GM19099 (cell line): ENCODE measurements around the gene PSEN1.

Experiments used
- POLR2A ChIP-seq: IDR thresholded peaks from 3 replicates; pipeline ENCODE4 v1.6.1; 2011; ENCODE audit warnings: low read depth; ENCODE audit not compliant: insufficient read length; ENCODE audit errors: extremely low read depth

Gene PSEN1

DNA sequence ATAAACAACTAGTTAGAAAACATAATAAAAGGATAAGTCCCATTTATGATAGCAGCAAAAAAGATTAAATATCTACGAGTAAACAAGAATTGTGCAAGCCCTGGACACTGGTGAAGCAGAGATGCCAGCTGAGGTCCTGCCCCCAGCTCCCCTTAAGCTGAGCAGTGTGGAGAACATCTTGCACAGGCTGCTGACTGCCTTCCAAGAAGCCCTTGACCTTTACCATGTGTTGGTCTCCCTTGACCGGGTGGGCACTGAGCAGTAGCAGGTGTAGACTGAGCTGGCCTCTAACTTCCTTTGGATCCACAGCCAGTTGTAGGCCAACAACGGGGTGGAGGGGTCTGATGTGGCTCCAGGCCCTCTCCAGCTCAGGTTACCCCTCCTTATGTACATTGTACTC is 53.3 kb downstream of the PSEN1 start:
- TF ChIP-seq POLR2A = no peak

DNA sequence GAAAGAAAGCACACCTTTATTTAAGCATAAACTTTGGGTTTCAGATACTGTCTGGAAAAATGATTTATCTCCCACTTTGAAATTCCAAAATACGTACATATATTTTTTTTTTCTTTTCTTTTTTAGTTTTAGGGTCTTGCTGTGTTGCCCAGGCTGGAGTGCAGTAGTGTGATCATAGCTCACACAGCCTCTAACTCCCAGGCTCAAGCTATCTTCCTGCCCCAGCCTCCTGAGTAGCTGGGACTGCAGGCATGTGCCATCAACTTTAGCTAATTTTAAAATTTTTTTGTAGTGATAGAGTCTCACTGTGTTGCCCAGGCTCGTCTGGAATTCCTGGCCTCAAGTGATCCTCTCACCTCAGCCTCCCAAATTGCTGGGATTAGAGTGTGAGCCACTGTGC is 55.1 kb downstream of the PSEN1 start:
- no peak for TF ChIP-seq POLR2A

DNA sequence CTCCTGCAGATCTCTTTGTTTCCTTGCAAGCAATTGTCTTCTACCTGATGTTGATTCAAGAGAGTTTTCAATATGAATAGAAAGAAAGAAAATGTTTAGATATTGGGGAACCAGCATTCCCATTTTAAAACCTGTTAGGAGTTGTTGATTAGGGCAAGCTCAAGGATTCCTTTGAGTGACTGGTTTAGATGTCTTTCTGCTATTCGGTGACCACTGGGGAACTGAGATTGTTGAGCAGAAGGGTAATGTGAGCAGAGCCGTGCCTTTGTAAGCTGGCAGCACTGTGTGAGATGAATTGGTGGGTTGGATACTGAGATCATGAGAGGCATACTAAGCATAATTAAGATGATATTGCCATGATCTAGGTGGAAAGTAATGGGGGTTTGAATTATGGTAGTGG is 61.9 kb downstream of the PSEN1 start:
- no peak for TF ChIP-seq POLR2A

DNA sequence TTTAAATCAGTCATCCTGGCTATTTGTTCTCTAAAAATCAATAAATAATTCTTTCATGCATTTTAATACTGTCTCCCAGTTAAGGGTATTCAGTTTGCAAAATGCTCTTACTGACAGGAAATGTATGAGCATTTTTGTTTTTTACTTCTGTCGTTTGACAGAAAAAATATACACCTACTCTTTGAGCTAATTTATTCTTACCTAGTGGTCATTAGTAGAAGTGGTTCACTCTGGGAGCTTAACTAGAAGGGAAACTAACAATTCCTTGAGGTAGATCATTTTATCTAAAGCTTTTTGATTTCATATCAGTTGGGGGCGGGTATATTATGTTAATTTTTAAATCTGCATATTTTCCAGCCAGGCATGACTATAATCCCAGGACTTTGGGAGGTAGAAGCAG is 67.2 kb downstream of the PSEN1 start:
- TF ChIP-seq POLR2A = no peak

DNA sequence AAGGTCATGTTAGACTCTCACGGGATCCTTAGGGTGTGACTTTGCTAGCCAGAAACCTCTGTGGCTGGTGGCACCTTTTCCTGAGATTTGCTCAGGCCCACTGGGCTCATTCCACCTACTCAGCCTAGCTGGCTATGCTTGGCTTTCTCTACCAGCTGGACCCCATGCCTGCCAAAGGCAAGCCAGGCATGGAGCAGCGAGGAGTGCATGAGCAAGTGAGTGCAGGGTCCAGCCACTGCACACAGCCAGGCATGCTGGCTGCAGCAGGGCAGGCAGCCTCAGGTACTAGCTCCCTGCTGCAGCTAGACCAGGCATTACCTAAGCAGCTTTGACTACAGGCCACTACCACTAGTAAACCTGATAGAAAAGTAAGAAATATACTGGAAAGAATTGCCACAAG is 71.3 kb downstream of the PSEN1 start:
- no peak for TF ChIP-seq POLR2A

DNA sequence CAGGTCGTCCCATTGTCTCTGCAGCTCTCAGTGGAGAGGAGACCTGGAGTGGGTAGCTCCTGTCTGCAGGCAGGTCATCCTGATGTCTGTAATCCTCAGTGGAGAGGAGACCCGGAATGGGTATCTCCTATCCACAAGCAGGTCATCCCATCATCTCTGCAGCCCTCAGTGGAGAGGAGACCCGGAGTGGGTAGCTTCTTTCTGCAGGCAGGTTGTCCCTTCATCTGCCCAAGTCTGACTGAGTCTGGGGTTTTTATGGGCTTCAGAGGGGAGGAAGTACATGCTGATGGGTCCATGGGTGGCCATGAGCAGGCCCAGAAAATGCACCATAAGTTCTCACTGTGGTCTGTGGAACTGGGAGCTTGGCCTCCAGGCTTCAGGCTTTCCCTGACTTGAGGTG is 72.1 kb downstream of the PSEN1 start:
- TF ChIP-seq POLR2A = no peak

DNA sequence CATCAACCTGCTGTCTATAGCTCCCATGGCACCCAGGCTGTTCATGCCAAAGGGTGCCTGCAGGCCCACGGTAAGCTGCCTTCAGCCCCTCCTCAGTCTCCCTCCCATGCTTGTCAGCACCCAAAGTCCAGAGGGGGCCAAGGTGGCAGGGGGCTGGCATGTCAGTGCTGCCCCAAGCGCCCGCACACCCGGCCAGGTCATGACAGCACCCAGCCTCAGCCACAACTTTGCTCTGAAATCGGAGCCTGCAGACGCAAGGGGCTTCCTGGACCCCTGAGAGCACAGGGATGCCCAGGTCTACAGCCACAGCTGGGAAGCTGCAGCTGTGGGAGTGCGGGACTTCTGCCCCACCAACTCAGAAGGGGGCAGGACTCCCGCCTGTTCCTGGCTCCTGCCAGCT is 72.5 kb downstream of the PSEN1 start:
- TF ChIP-seq POLR2A = no peak

DNA sequence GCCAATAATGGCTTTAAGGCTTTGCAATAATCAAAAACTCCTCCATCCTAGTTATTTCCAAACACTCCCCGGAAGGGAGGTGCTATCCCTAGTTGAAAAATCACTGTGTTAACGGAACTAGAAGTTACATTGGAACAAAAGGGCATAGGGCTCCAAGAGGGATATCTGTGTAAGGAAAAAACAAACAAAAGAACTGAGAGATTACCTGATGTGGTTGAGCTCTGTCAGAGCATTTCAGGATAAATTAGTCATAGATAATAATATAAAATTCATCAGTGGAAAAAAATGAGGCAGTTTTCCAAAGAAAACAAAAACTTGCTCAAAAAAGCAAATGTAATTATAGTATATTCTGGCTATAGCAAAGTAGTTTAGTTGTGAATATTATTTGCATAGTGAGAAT is 73.6 kb downstream of the PSEN1 start:
- no peak for TF ChIP-seq POLR2A

DNA sequence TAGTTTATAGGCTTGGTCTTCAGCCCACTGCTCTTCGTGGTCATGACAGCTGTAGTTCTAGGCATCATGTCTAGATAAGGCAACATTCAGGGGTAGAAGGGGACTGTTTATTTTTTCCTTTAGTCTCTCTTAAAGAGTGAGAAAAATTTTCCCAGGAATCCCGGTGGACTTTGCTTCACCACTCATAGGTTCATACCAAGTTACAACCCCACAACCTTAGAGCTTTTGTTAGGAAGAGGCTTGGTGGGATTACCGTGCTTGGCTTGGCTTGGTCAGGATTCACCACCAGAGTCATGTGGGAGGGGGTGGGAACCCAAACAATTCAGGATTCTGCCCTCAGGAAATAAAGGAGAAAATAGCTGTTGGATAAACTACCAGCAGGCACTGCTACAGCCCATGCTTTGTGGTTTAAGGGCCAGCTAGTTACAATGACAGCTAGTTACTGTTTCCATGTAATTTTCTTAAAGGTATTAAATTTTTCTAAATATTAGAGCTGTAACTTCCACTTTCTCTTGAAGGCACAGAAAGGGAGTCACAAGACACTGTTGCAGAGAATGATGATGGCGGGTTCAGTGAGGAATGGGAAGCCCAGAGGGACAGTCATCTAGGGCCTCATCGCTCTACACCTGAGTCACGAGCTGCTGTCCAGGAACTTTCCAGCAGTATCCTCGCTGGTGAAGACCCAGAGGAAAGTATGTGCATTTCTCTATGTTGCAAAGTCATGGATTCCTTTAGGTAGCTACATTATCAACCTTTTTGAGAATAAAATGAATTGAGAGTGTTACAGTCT is 75.1 kb downstream of the PSEN1 start:
- TF ChIP-seq POLR2A = no peak

DNA sequence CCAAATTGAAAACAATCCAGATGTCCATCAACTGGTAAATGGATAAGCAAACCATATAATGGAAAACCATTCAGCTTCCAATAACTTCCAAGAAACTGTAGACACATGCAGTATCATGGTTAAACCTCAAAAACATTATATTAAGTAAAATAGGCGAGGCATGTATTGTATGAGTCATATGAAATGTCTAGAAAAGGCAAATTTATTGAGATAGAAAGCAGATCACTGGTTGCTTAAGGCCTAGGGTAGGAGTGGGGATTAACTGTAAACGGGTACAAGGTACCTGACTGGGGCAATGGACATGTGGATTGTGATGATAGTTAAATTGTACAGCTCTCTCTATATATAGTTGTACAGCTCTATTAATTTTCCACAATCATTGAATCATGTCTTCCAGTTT is 79.7 kb downstream of the PSEN1 start:
- TF ChIP-seq POLR2A = no peak

DNA sequence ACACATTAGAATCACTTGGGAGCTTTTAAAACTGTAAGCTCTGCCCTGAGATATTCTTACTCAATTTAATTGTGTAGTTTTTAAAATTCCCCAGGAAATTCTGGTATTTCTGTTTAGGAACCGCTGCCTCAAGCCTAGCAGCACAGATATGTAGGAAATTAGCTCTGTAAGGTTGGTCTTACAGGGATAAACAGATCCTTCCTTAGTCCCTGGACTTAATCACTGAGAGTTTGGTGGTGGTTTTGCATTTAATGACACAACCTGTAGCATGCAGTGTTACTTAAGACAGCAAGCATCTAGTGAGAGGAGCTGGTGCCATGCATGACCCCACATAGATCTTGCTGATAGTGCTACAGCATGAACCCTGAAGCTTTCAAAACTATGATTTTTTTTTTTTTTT is 81.1 kb downstream of the PSEN1 start:
- TF ChIP-seq POLR2A = no peak

DNA sequence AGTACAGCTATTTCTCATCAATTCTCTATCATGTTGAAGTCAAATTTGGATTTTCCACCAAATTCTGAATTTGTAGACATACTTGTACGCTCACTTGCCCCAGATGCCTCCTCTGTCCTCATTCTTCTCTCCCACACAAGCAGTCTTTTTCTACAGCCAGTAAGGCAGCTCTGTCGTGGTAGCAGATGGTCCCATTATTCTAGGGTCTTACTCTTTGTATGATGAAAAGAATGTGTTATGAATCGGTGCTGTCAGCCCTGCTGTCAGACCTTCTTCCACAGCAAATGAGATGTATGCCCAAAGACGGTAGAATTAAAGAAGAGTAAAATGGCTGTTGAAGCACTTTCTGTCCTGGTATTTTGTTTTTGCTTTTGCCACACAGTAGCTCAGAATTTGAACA is 83.8 kb downstream of the PSEN1 start:
- no peak for TF ChIP-seq POLR2A

DNA sequence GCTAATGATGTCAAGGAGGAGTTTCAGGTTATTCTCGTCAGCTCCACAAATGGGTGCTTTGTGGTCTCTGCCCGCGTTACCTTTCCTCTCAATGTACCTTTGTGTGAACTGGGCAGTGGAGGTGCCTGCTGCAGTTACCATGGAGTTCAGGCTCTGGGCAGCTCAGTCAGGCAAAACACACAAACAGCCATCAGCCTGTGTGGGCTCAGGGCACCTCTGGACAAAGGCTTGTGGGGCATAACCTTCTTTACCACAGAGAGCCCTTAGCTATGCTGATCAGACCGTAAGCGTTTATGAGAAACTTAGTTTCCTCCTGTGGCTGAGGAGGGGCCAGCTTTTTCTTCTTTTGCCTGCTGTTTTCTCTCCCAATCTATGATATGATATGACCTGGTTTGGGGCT is 84.3 kb downstream of the PSEN1 start:
- no peak for TF ChIP-seq POLR2A

DNA sequence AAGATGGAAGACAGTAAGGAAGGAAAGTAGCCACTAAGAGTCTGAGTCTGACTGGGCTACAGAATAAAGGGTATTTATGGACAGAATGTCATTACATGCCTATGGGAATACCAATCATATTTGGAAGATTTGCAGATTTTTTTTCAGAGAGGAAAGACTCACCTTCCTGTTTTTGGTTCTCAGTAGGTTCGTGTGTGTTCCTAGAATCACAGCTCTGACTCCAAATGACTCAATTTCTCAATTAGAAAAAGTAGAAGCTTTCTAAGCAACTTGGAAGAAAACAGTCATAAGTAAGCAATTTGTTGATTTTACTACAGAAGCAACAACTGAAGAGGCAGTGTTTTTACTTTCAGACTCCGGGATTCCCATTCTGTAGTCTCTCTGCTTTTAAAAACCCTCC is 85.6 kb downstream of the PSEN1 start:
- no peak for TF ChIP-seq POLR2A

DNA sequence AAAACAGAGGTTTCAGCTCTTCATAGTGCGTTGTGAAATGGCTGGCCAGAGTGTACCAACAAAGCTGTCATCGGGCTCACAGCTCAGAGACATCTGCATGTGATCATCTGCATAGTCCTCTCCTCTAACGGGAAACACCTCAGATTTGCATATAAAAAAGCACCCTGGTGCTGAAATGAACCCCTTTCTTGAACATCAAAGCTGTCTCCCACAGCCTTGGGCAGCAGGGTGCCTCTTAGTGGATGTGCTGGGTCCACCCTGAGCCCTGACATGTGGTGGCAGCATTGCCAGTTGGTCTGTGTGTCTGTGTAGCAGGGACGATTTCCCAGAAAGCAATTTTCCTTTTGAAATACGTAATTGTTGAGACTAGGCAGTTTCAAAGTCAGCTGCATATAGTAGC is 86.7 kb downstream of the PSEN1 start:
- TF ChIP-seq POLR2A = no peak

DNA sequence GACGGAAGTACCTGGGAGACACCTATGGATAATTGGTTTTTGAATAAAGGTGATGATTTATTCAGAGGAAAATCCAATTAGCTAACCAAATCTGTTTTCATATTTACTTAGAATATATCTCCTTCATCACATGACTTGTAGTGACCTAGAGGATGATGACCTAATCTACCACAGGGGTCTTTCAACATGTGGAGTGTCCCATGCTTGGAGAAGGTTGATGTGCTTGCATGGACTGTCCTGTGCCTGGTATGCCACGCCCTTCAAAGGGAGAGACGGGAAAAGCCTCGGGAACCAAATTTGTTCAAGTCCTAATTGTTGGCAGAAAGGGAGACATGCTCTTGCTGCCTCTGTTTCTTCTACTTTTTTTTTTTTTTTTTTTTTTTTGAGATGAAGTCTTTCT is 89.2 kb downstream of the PSEN1 start:
- TF ChIP-seq POLR2A = no peak
